HL-60 (cell line): ENCODE data around the gene MYH14.

Experiments
- CTCF ChIP-seq: IDR thresholded peaks from one replicate; pipeline ENCODE4 v1.5.1; 2011; ENCODE audit warnings: low read length, control low read depth, inconsistent platforms; ENCODE audit not compliant: insufficient read depth
- GABPA ChIP-seq: IDR thresholded peaks from 2 replicates; pipeline ENCODE4 v1.6.1; 2012; ENCODE audit warnings: low read depth
- POLR2AphosphoS5 ChIP-seq: IDR thresholded peaks from 2 replicates; pipeline ENCODE4 v1.6.1; 2012; ENCODE audit warnings: low read depth
- REST ChIP-seq: IDR thresholded peaks from 2 replicates; pipeline ENCODE4 v1.6.1; 2012; ENCODE audit warnings: low read depth; ENCODE audit not compliant: insufficient replicate concordance

DNA sequence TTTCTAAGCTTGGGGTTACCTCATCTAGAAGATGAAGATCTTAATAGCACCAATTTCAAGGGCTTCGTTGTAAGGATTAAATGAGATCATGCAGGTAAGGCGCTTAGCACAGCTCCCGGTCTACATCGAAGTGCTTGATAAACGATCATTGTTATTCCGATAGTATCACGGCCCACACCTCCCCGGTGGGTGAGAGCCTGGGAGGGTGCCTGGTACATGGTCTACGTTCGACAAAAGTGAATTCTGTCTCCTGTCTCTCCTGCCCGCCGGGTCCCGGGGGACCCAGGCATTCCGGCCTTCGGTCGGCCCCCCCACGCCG lies 501 bp upstream of the MYH14 start:
- TF ChIP-seq CTCF (no peak), REST (no peak), POLR2AphosphoS5 (no peak), GABPA (no peak)
